SU-DHL-6 (cell line): Measurements from ENCODE around the gene GEMIN4.

Experiments used
- CTCF ChIP-seq: fragments of 200-600 bp; sonication (generic); IDR thresholded peaks from one replicate; pipeline ENCODE4 v1.5.1; 2017; ENCODE audit warnings: antibody characterized with exemption, mild to moderate bottlenecking, low read length, moderate library complexity; ENCODE audit not compliant: insufficient read depth, poor library complexity, severe bottlenecking
- EZH2phosphoT487 ChIP-seq: fragments of 200-600 bp; sonication (generic), shearing (Covaris generic); conservative IDR thresholded peaks from 2 replicates; pipeline ENCODE4 v1.6.1; 2018; ENCODE audit warnings: mild to moderate bottlenecking, antibody characterized with exemption, low read length, moderate library complexity, mixed read lengths

GRCh38 chr17:740240-741017 is 11.6 kb downstream of the GEMIN4 start:
- no peak for TF ChIP-seq CTCF
- TF ChIP-seq EZH2phosphoT487: no peak
